Duodenal mucosa (tissue), 2 donors: ENCODE measurements around the gene HIBADH.
"Not testable (repeated sequence)": the region's sequence is repeated elsewhere in the genome, so short reads cannot be mapped to it uniquely, and the experiment has no call there.

Source experiments
- H3K27ac ChIP-seq: one replicate; pipeline ENCODE4 v1.7.0; 2013; ENCODE audit warnings: low read depth, low read length
- H3K27me3 ChIP-seq, 2 donors: one replicate each; pipeline ENCODE4 v1.7.0; 2013; ENCODE audit warnings: low read length in 2 of 2, control low read depth in 1 of 2; ENCODE audit not compliant: insufficient read depth in 2 of 2, control insufficient read depth in 1 of 2
- H3K36me3 ChIP-seq, 2 donors: one replicate each; pipeline ENCODE4 v1.7.0; 2013; ENCODE audit warnings: low read length in 2 of 2, control low read depth in 1 of 2; ENCODE audit not compliant: insufficient read depth in 2 of 2, control insufficient read depth in 1 of 2
- H3K4me1 ChIP-seq, 2 donors: one replicate each; pipeline ENCODE4 v1.7.0; 2013; ENCODE audit warnings: low read length in 2 of 2, control low read depth in 1 of 2; ENCODE audit not compliant: insufficient read depth in 2 of 2, control insufficient read depth in 1 of 2
- H3K4me3 ChIP-seq, 2 donors: one replicate each; pipeline ENCODE4 v1.7.0; 2013; ENCODE audit warnings: low read length in 2 of 2, low read depth in 1 of 2
- H3K9ac ChIP-seq, 2 donors: one replicate each; pipeline ENCODE4 v1.7.0; 2013; ENCODE audit warnings: low read length in 2 of 2, low read depth in 1 of 2
- H3K9me3 ChIP-seq, 2 donors: one replicate each; pipeline ENCODE4 v1.7.0; 2013; ENCODE audit warnings: low read length in 2 of 2, control low read depth in 1 of 2; ENCODE audit not compliant: control insufficient read depth in 1 of 2

HIBADH gene

GRCh38 chr7:27520815-27521790 lies 141.6 kb downstream of the HIBADH start:
- H3K27ac ChIP-seq, result no peak overlapping the region
- no peaks in the 10 kb centered on the region for H3K9me3 ChIP-seq
- H3K4me1 ChIP-seq, result no peaks in the 10 kb centered on the region
- H3K4me3 ChIP-seq, result no peak overlapping the region
- H3K9ac ChIP-seq, result no peak overlapping the region
- no peaks in the 10 kb centered on the region for H3K27me3 ChIP-seq
- peaks cover 15 to 18% of the 10 kb centered on the region in 2 donors for H3K36me3 ChIP-seq

GRCh38 chr7:27519793-27520469 lies 142.8 kb downstream of the HIBADH start:
- peaks cover 7 to 9% of the 10 kb centered on the region in 2 donors for H3K36me3 ChIP-seq

GRCh38 chr7:27518561-27519350 lies 143.9 kb downstream of the HIBADH start:
- no peaks in the 10 kb centered on the region for H3K36me3 ChIP-seq
- no peaks in the 10 kb centered on the region for H3K9me3 ChIP-seq
- H3K4me1 ChIP-seq, result no peaks in the 10 kb centered on the region
- H3K27me3 ChIP-seq, result no peaks in the 10 kb centered on the region
- H3K27ac ChIP-seq, result no peak overlapping the region
- H3K9ac ChIP-seq, result no peak overlapping the region
- no peak overlapping the region for H3K4me3 ChIP-seq

More at GRCh38 chr7:27519793-27520469, 142.8 kb downstream of the HIBADH start:
- H3K4me1 ChIP-seq, result no peaks in the 10 kb centered on the region
- H3K4me3 ChIP-seq, result no peak overlapping the region
- H3K9me3 ChIP-seq, result no peaks in the 10 kb centered on the region
- no peaks in the 10 kb centered on the region for H3K27me3 ChIP-seq
- H3K9ac ChIP-seq, result no peak overlapping the region
- H3K27ac ChIP-seq, result no peak overlapping the region

- no peaks in the 10 kb centered on the region for H3K36me3 ChIP-seq
- H3K27ac ChIP-seq, result no peak overlapping the region
- H3K4me3 ChIP-seq, result no peak overlapping the region
- no peaks in the 10 kb centered on the region for H3K4me1 ChIP-seq
- H3K9ac ChIP-seq, result no peak overlapping the region
- no peaks in the 10 kb centered on the region for H3K27me3 ChIP-seq
- no peaks in the 10 kb centered on the region for H3K9me3 ChIP-seq
Observed at GRCh38 chr7:27516421-27516820, 146.3 kb downstream of the HIBADH start.

- Histone ChIP-seq H3K27me3 (no peaks in the 10 kb centered on the region), H3K27ac (no peak overlapping the region), H3K4me3 (no peak overlapping the region), H3K9ac (no peak overlapping the region), H3K4me1 (no peaks in the 10 kb centered on the region), H3K36me3 (no peaks in the 10 kb centered on the region), H3K9me3 (no peaks in the 10 kb centered on the region)
Observed at GRCh38 chr7:27515933-27516332, 146.8 kb downstream of the HIBADH start.

- no peak overlapping the region for H3K4me3 ChIP-seq
- no peaks in the 10 kb centered on the region for H3K9me3 ChIP-seq
- no peaks in the 10 kb centered on the region for H3K4me1 ChIP-seq
- no peak overlapping the region for H3K9ac ChIP-seq
- H3K27ac ChIP-seq, result no peak overlapping the region
- H3K36me3 ChIP-seq, result no peaks in the 10 kb centered on the region
- no peaks in the 10 kb centered on the region for H3K27me3 ChIP-seq
Observed at GRCh38 chr7:27514861-27515260, 147.8 kb downstream of the HIBADH start.

GRCh38 chr7:27513885-27514284 lies 148.8 kb downstream of the HIBADH start:
- Histone ChIP-seq H3K9me3 (no peaks in the 10 kb centered on the region), H3K4me3 (no peak overlapping the region), H3K4me1 (no peaks in the 10 kb centered on the region), H3K27me3 (no peaks in the 10 kb centered on the region), H3K9ac (no peak overlapping the region), H3K36me3 (no peaks in the 10 kb centered on the region), H3K27ac (no peak overlapping the region)

- not testable (repeated sequence) for H3K4me1 ChIP-seq, H3K9me3 ChIP-seq, H3K27me3 ChIP-seq, H3K36me3 ChIP-seq, H3K4me3 ChIP-seq, H3K27ac ChIP-seq, H3K9ac ChIP-seq
Observed at GRCh38 chr7:27511370-27511769, 151.3 kb downstream of the HIBADH start.

- Histone ChIP-seq H3K9me3 (no peaks in the 10 kb centered on the region), H3K36me3 (no peaks in the 10 kb centered on the region), H3K4me3 (no peak overlapping the region), H3K9ac (no peak overlapping the region), H3K4me1 (no peaks in the 10 kb centered on the region), H3K27ac (no peak overlapping the region), H3K27me3 (no peaks in the 10 kb centered on the region)
Observed at GRCh38 chr7:27510541-27510940, 152.1 kb downstream of the HIBADH start.

- not testable (repeated sequence) for H3K36me3 ChIP-seq, H3K9ac ChIP-seq, H3K4me3 ChIP-seq, H3K27ac ChIP-seq, H3K4me1 ChIP-seq, H3K27me3 ChIP-seq, H3K9me3 ChIP-seq
Observed at GRCh38 chr7:27501879-27502278, 160.8 kb downstream of the HIBADH start.
